CD4-positive, alpha-beta T cell treated with Interferon gamma for 1 hour (primary cell): ENCODE results near the gene CSNK1G1.

Experiments
- DNase-seq: peaks from one replicate; pipeline ENCODE4 v3.0.0-alpha.2; 2020

CSNK1G1 gene

GRCh38 chr15:64152507-64153387 is 203.2 kb downstream of the CSNK1G1 start:
- DNase-seq = peak; percentile 7

GRCh38 chr15:64151727-64152506 is 204.1 kb downstream of the CSNK1G1 start, which contains the start of gene SNX22:
Gene SNX22, plus strand, starts transcription at chr15:64151731. Its CDS starts 45 bp downstream, at chr15:64151776.
- DNase-seq = peak; percentile 21

GRCh38 chr15:64149893-64150578 is 205.9 kb downstream of the CSNK1G1 start:
- no peak for DNase-seq

- DNase-seq = no peak
Observed at GRCh38 chr15:64149424-64149823, 206.5 kb downstream of the CSNK1G1 start.

GRCh38 chr15:64148581-64148980 is 207.4 kb downstream of the CSNK1G1 start:
- DNase-seq = no peak

- DNase-seq = no peak
Observed at GRCh38 chr15:64148168-64148567, 207.8 kb downstream of the CSNK1G1 start.

GRCh38 chr15:64146885-64147681 is 208.9 kb downstream of the CSNK1G1 start:
- no peak for DNase-seq

- no peak for DNase-seq
Observed at GRCh38 chr15:64146520-64146884, 209.5 kb downstream of the CSNK1G1 start.

GRCh38 chr15:64146041-64146440 is 209.9 kb downstream of the CSNK1G1 start:
- DNase-seq = no peak

GRCh38 chr15:64144565-64145281 is 211.2 kb downstream of the CSNK1G1 start:
- DNase-seq = no peak

- DNase-seq = no peak
Observed at GRCh38 chr15:64144192-64144564, 211.8 kb downstream of the CSNK1G1 start.

GRCh38 chr15:64143276-64143675 is 212.7 kb downstream of the CSNK1G1 start:
- no peak for DNase-seq

- no peak for DNase-seq
Observed at GRCh38 chr15:64141798-64142512, 214.0 kb downstream of the CSNK1G1 start.

GRCh38 chr15:64138331-64138941 is 217.5 kb downstream of the CSNK1G1 start:
- DNase-seq = no peak

- DNase-seq = peak; percentile 46
Observed at GRCh38 chr15:64137226-64137833, 218.6 kb downstream of the CSNK1G1 start.

GRCh38 chr15:64136347-64136746 is 219.6 kb downstream of the CSNK1G1 start:
- no peak for DNase-seq

- DNase-seq = no peak
Observed at GRCh38 chr15:64134345-64134829, 221.6 kb downstream of the CSNK1G1 start.

GRCh38 chr15:64133623-64134344 is 222.2 kb downstream of the CSNK1G1 start:
- DNase-seq = no peak

- no peak for DNase-seq
Observed at GRCh38 chr15:64132217-64132616, 223.8 kb downstream of the CSNK1G1 start.
